HG03457 (cell line): Measurements from ENCODE around the gene SLC47A1.
"Not testable (repeated sequence)": the region's sequence is repeated elsewhere in the genome, so short reads cannot be mapped to it uniquely, and the experiment has no call there.

Experiments used
- ATAC-seq: cut with Tn5 transposase; IDR thresholded peaks from one replicate; pipeline ENCODE4 v1.9.1; 2021; ENCODE audit warnings: moderate number of reproducible peaks; ENCODE audit not compliant: unreplicated experiment

Gene SLC47A1

DNA sequence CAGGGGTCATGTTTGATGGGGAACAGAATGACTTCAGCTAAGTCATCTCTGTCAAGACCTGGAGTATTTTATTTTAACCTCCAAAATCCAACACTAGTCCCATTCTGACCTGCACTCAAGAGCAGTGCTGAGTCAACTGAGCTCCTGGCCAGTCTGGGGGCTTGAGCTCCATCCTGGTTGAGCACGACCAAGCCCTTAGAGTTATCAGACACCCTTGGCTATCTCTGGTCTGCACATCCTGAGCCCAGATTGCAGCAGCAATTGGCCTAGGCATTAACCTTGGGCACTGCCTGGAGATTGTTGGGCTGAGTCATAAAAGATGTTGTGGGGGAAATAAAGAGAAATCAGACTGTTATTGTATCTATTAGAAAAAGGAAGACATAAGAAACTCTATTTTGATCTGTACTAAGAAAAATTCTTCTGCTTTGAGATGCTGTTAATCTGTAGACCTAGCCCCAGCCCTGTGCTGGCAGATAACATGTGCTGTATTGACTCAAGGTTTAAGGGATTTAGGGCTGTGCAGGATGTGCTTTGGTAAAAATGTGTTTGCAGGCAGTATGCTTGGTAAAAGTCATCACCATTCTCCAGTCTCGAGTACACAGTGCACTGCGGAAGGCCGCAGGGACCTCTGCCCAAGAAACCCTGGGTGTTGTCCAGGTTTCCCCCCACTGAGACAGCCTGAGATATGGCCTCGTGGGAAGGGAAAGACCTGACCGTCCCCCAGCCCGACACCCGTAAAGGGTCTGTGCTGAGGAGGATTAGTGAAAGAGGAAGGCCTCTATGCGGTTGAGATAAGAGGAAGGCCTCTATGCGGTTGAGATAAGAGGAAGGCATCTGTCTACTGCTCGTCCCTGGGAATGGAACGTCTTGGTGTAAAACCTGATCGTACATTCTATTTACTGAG is 14.0 kb upstream of the SLC47A1 start:
- ATAC-seq, result not testable (repeated sequence)

DNA sequence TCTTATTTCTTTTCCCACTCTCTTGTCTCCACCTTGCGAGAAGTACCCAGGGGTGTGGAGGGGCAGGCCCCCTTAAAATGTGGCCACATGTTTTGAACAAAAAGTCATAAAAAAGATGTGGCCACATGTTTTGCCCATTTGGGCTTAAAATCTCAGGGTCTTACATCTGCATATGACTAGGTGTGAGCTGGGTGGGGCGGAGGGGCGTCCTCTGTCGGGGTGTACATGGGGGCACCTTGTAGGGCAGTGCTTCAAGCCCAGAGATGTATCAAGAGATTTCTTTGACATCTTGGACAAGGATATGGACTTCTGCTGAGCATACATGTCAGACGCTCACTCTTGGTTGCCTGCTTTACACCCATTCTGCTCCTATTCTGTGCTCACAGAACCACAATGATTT is 13.0 kb upstream of the SLC47A1 start:
- ATAC-seq, result no peak

DNA sequence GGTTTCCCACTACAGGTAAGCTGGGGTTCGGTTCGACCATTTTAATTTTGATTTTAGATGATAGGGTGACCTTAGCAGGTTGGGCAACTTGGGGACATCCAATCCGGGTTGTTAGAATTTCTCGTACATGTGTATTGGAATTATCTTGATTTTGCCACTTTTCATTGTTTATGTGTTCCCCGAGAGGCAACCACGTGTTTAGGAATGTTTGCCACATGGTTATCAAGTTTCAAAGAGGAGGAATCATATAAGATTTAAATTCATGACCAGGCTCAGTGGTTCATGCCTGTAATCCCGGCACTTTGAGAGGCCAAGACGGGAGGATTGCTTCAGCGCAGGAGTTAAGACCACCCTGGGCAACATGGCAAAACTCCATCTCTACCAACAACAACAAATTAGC is 10.0 kb upstream of the SLC47A1 start:
- ATAC-seq, result no peak

DNA sequence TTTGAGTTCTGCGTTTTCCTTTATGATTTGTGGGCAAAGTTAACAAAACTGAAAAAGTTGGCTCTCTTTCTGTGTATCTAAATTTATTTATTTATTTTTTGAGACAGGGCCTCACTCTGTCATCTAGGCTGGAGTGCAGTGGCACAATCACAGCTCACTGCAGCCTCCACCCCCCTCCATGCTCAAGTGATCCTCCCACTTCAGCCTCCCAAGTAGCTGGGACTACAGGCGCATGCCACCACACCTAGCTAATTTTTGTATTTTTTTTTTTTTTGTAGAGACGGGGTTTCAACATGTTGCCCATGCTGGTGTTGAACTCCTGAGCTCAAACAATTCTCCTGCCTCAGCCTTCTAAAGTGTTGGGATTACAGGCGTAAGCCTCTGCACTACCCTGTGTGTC is 6.7 kb upstream of the SLC47A1 start:
- ATAC-seq, result not testable (repeated sequence)

DNA sequence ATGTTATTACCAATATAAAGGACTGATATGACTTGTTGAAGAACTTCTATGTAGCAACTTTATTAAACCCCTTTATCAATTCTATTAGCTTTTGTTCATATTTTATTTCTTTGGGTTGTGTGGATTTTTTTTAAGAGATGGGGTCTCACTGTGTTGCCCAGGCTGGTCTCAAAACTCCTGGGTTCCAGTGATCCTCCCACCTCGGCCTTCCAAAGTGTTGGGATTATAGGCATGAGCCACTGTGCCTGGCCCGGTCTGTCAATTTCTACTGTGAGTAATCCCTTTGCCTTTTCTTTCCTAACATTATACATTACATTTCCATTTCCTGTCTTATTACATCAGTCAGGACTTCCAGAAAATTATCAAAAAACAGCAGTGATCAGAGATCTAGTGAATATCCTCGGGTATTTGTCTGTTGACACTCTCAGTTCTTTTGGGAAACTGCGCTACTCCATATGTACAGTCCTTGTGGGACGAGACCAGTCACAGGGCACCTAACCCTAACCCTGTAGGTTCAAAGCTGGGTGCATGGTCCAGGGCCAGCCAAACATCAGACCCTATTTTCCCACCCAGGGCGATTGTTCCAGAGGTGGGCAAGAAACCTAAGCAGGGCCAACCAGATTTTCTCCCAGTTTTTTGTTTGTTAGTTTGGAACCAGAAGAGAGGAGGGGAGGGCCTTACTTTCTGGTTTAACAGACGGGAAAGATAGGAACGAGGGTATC is 1.7 kb upstream of the SLC47A1 start:
- no peak for ATAC-seq

DNA sequence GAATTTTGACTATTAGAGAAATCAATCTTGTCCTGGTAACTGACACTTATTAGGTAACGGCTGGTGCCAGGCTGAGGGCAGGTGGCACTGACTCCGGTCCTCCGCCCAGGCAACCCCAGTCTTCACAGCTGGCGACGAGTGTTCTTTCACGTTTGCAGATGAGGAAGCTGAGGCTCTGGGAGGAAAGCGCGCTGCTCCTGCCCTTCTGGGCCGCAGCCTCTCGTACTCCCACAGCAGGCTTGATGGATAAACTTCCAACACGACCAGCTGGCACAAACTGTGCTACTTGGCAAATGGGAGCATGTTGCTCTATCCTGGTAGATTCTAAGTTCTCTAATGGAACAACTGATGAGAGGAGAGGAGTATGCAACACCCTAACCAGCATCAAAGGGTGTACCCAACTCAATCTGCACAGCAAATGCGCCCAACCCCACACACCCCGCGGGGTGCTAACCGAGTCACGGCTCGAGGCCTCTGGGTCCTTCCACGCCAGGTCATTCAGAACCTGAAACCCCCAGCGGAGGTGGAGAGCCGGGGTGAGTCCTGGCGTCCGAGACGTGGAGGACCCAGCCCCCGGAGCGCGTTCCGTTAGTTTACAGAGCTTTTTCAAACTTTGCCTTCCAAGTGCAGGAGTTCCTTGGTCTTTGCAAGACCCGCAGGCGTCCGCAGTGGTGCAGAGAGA is 477 bp upstream of the SLC47A1 start:
- no peak for ATAC-seq

DNA sequence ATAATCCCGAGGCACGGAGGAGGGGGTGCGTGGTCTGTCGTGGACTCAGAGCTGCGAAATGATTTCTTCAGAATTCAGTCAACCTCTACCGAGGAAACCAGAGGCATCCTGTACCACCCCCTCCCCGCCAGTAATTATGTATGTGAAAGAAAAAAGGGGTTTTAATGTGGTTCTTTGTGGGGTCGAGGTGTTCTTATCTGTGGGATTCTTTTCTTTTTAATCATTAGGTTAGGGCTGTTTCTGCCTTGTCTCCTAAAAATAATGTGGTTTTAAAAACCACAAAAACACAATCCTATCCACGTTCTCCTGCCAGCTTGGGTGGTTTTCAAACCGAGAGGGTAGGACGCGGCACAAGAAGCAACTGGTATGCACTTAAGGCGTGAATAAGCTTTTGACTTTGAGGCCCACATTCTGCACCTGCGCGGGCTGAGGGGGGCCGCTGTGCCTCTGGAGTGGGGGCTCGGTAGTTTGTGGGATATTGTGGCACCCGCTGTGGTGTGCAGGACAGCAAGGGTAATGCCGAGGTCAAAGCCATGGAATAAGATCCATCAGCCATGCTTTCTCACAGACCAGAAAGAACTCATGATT is 1.0 kb downstream of the SLC47A1 start:
- ATAC-seq, result no peak

DNA sequence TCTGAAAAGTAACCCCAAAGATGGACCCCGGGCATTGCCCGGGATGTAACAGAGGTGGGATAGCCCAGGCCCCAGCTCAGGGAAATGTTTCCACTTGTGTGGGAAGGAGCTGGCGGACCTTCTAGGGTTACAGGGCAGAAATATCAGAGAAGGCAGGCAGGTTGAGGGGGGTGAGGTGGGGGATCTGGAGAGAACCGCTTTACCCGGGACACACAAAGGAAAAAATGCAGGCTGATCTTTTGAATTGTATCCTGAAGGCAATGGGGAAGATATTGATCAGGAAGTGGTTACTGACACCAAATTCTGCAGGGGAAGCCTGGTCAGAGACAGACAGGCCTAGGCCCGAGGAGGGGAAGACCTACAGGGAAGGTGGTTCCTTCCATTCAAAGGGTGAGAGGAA is 3.5 kb downstream of the SLC47A1 start:
- ATAC-seq, result no peak

DNA sequence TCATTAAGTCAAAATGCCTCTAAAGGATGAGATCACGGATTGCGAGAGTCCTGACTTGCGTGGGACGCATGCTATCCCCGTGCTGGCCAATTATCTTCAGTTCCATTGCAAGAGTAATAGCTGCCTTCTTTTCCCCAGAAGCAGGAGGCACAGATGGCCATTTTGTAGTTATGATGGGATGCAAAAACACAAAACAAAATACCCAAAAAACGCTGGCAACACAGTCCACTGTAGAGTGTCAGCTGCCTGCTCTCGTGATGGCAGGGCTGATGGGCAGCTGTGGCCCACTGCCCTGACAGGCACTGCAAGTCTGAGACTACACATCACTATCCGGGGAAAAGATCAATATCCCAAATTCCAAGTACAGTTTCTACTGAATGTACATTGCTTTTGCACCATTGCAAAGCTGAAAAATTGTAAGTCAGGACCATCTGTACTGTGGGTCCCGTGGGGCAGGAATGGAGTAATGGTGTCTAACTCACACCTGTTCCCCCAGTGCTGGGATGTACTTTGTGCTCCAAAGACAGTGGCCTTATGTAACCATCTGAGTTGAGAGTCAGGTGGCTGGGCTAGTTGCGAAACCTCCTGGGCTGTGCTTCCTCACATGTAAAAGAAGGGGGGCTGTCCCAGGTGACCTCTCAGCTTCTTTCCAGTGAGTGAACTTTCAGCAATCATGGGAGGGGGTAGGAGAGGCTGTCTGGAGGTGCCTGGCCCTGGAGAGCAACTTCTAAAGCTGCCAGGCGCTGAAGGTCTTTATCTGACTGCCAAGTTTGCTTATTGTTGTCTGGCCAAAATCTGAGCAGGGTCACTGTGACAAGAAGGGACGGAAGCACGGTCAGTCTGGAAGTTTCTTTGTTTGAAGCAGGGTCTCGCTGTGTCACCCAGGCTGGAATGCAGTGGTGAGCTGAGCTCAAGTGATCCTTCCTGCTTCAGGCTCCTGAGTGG is 4.7 kb downstream of the SLC47A1 start:
- no peak for ATAC-seq

DNA sequence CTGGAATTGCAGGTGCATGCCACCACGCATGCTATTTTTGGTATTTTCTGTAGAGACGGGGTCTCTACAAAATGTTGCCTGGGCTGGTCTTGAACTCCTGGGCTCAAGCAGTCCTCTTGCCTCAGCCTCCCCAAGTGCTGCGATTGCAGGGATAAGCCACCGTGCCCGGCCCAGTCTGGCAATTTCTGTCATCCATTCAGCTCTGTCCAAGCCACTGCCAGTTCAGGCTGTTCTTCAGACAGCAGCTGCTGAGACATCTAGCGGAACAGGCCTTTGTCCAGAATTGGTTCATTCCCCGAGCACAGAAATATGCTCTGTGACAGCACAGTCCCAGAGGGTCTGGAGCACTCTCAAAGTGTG is 5.4 kb downstream of the SLC47A1 start:
- no peak for ATAC-seq

DNA sequence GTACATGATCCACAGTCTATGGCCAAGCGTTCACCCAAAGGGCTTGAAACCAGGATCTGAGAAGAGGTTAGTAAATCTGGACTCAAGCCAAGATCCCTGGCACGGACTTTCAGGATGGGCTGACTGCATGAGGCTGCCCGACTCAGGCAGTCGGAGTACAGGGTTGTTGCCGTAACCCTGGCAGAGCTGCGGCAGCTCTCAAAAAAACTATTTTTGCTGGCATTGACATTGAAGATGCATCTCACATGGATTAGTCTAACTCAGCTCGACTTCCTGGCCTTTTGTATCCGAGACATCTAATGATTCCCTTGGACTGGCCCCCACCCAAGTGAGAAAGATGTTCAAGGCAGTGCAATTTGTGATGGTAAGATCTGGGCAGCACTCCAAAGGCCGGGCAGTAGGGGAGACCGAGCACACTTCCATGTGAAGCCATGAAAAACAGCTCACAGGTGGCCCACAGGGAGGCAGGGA is 6.2 kb downstream of the SLC47A1 start:
- no peak for ATAC-seq

DNA sequence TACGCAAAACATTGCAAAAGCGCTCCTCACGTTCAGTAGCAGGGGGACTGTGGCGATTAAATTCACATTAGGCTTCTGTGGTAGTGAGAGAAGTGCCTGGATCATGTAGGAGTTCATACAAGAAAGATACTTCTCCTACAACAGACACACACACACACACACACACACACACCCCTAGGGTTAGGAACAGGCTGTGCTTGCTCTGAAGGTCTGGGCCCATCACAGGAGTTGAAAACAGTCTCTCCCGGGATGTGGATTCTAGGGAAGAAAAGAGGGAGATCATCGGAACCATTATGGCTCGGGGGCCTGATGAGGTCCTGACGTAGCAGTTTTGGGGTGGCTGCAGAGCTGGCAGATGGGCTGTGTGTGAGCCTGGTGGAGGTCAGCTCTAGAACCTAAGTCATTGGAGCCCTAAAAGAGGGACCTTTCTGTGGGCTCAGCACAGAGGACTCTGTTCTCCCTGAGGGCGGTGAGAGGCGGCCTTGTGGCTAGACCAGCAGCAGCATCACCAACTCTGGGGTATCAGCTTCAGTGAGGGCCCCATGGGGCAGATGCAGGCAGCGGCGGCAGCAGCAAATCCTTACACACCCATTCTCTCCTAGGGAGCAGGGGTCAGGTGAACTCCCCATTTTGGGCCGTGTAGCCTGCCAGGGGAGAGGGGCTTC is 7.2 kb downstream of the SLC47A1 start:
- no peak for ATAC-seq

DNA sequence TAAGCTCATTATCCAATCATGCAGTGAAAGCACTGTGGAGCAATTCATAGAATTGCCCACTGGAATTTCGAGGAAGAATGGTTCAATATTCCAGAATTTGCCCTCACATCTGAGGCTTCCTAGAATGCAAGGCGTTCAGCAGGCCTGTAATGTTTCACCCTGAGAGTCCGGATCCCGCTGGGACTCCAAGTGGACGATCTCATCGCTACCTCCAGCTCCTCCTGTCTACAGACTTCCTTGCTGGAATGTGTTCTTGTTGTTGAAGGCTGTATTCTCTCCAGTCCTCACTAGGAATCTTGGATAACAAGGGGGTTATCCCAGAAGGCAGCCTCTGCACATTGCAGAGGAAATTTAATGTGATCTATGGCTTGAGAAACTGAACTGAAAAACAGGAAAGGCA is 7.8 kb downstream of the SLC47A1 start:
- no peak for ATAC-seq

DNA sequence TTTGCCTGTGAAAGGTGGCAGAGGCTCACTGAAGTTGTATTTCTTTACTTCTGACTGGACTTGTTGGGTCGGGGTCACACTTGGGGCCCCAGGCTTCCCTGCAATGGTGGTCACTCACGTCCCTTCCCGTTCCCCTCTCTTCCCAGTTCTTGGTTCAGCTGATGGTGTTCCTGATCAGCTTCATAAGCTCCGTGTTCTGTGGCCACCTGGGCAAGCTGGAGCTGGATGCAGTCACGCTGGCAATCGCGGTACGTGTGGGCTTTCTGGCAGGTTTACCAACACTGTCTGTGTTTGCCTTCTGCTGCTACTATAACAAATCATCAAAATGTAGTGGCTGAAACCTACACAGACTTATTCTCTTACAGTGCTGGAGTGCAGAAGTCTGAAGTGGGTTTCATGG is 8.6 kb downstream of the SLC47A1 start:
- no peak for ATAC-seq

DNA sequence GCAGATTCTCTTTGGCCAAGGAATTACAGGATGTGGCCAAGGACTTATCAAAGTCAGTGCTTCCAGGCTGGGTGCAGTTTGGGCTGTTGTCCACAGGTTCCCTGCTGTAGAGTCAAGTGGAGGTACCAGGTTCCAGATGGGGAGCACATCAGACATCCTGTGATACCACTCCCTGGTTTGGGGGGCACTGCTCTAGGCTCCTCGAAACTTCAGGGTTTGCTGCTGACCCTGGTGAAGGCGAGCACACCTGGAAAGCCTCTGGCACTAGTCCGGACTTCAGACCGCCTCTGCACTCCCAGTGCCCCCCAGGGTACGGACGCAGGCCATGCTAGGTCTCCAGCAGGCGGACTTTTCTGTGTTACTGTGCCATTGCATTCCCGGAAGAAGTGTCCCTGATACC is 10.7 kb downstream of the SLC47A1 start:
- no peak for ATAC-seq

DNA sequence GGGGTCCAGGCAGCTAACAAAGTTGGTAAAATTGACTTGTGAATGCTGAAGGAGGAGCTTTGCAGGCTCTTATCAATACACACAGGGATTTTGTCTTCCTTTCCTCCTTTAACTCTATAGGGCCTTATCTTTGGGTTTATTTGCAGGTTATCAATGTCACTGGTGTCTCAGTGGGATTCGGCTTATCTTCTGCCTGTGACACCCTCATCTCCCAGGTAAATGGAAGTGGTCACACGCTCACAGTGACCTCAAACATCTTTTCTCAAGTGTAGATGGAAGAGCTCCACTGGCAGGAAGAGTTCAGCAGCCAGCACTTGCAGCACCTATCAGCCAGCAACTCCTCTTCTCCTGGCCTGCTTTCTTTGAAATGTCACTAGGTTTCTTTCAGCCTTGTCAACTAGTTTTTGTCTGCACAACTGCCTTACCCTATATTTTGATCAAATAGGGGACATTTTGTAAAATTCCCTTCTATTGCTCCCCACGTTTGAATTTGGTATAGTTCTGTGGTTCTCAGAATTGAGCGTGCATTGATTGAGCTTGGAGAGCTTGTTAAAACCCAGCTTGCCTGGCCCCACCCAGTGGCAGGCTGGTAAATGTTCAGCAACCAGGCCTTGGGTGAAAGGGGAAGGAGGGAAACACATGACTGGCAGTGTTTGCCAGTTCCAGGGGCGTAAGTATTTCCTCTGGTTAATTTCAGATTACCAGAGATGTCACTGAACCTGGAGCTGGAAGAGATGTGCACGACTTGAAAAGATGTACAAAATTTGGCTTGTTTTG is 12.8 kb downstream of the SLC47A1 start:
- no peak for ATAC-seq

DNA sequence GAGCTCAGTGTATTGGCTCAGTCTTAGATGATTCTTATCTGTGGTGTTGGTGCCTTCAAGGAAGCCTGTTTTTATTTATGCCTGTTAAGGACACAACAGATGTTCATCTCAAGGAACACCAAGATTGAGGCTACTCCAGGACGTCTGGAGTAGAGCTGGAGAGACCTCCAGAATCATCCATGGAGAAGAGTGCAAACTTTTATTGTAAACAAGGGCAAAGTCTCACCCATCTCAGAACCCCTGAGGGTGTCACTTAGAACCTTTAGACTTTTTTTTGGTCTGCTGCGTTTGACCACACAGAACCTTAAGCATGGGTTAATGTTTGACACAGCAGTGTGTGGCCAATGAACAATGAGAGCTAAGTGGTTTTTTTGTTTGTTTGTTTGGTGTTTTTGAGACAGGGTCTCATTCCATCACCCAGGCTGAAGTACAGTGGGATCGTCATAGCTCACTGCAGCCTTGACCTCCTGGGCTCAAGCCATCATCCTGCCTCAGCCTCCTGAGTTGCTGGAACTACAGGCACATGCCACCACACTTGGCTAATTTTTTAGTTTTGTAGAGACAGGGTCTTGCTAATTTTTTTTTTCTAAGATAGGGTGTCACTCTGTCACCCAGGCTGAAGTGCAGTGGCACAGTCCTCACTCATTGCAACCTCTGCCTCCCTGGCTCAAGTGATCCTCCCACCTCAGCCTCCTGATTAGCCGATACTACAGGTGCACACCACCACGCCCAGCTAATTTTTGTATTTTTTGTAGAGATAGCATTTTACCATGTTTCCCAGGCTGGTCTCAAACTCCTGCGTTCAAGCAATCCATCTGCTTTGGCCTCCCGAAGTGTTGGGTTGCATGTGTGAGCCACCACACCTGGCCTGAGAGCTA is 16.3 kb downstream of the SLC47A1 start:
- no peak for ATAC-seq

DNA sequence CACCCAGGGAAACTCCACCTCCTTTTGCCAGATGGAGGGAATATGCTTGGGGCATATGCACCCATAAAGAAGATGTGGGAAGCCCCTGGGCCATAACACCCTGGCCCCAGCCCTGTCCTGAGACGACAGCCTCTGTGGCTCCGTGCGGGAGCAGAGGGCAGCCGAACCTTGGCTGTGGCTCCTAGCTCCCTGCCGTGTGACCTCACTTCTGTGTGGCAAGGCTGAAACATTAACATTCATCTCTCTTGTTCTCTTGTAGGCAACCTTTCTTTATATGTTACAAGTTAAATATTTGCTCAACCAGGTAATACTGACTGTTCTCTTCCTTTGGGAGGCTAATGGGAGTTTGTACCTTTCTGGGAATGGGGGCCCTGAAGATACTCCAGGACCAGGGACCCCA is 17.5 kb downstream of the SLC47A1 start:
- ATAC-seq, result no peak
